Cardiac muscle cell (in vitro differentiated cells and primary cell): ENCODE measurements around the gene CACNA2D3. TPM values are rescaled to one million over a fixed set of nuclear protein-coding genes. Genes with fewer than 3 reads are reported as not detected.
A peak's percentile ranks its signal among the peaks of the same experiment; 100 is the strongest.

Experiments
- DNase-seq, 2 donors: peaks; one replicate each; pipeline versions ENCODE4 v3.0.0 to v3.0.0-alpha.2; 2010 to 2017; ENCODE audit warnings: low read depth in 1 of 2, low spot score in 1 of 2
- H3K27ac ChIP-seq: fragments of 200-600 bp; sonication (generic); 2 replicates; pipeline ENCODE4 v1.5.1; 2016
- H3K27me3 ChIP-seq: fragments of 200-600 bp; sonication (generic); 2 replicates; pipeline ENCODE4 v1.6.0; 2016; ENCODE audit warnings: control low read depth
- H3K36me3 ChIP-seq: fragments of 200-600 bp; sonication (generic); 2 replicates; pipeline ENCODE4 v1.5.1; 2016; ENCODE audit warnings: control low read depth
- H3K4me1 ChIP-seq: fragments of 200-600 bp; sonication (generic); 2 replicates; pipeline ENCODE4 v1.8.1; 2017; ENCODE audit warnings: low read depth, mild to moderate bottlenecking, mixed run types
- H3K4me3 ChIP-seq: fragments of 200-600 bp; sonication (generic); 2 replicates; pipeline ENCODE4 v1.5.1; 2016; ENCODE audit warnings: mild to moderate bottlenecking
- H3K9me3 ChIP-seq: fragments of 200-600 bp; sonication (generic); 2 replicates; pipeline ENCODE4 v1.5.1; 2017; ENCODE audit warnings: low read depth, mild to moderate bottlenecking, control low read depth
- polyA plus RNA-seq: library from polyadenylated mRNA; unstranded; fragments of >200 nt; fragmentation: Nextera tagmentation; extraction: Ambion mirVana; gene quantifications from 2 replicates; pipeline ENCODE4 v1.2.1, GENCODE V29; 2016
- total RNA-seq: library from RNA; depleted of rRNA; stranded (reverse); fragments of >200 nt; gene quantifications from 2 replicates; pipeline ENCODE4 v1.2.3, GENCODE V29; 2016
- TF ChIP-seq, protein P1 (sequence below): IDR thresholded peaks from 2 replicates; pipeline ENCODE4 v1.5.1; 2012; ENCODE audit warnings: low read depth, mild to moderate bottlenecking, low read length

The CACNA2D3 gene
- total and polyA plus RNA-seq, 2 experiments from 2014 or later: 0.45 to 0.59 TPM

DNA sequence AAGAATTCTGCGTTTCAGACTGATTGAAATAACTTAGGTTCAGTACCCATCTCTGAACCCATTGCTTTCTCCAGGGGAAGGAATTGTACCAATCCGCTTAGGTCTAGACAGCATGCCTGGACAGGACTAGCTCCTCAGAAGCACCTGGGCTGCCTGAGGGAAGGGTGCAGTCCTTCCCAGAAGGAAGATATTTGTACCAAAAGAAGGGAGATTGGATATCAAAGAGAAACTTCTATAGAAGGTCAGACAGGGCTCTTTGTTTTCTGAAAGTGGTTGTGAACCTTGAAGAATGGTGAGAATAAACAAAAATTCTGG is 939.3 kb downstream of the CACNA2D3 start:
- Histone ChIP-seq H3K4me3 (no peak overlapping the region), H3K9me3 (no peaks in the 10 kb centered on the region), H3K27me3 (no peaks in the 10 kb centered on the region), H3K4me1 (no peaks in the 10 kb centered on the region), H3K27ac (no peak overlapping the region), H3K36me3 (no peaks in the 10 kb centered on the region)
- TF ChIP-seq, protein P1, sequence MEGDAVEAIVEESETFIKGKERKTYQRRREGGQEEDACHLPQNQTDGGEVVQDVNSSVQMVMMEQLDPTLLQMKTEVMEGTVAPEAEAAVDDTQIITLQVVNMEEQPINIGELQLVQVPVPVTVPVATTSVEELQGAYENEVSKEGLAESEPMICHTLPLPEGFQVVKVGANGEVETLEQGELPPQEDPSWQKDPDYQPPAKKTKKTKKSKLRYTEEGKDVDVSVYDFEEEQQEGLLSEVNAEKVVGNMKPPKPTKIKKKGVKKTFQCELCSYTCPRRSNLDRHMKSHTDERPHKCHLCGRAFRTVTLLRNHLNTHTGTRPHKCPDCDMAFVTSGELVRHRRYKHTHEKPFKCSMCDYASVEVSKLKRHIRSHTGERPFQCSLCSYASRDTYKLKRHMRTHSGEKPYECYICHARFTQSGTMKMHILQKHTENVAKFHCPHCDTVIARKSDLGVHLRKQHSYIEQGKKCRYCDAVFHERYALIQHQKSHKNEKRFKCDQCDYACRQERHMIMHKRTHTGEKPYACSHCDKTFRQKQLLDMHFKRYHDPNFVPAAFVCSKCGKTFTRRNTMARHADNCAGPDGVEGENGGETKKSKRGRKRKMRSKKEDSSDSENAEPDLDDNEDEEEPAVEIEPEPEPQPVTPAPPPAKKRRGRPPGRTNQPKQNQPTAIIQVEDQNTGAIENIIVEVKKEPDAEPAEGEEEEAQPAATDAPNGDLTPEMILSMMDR: no peak
- no peak for DNase-seq

DNA sequence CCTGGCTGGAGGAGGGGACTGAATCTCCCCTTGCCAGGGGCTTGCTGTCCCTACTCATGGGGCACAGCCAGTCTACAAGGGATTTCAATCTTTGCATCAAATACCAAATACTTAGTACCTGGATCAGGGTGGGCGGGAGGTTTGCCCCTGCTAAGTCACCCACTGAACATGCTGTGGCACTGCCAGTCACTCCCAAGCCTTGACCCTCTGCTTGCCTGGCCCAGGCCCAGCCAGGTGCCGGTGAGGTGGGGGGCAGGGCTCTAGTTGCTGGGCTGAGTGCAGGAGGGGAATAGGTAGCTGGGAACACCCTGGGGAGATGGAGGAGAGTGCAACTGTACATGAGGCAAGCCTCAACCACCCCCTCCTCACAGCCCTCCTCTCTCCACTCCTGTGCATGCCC is 941.8 kb downstream of the CACNA2D3 start:
- no peak overlapping the region for H3K4me3 ChIP-seq
- no peaks in the 10 kb centered on the region for H3K9me3 ChIP-seq
- no peaks in the 10 kb centered on the region for H3K27me3 ChIP-seq
- H3K27ac ChIP-seq: no peak overlapping the region
- TF ChIP-seq, protein P1: no peak
- DNase-seq: no peak
- H3K36me3 ChIP-seq: no peaks in the 10 kb centered on the region
- no peaks in the 10 kb centered on the region for H3K4me1 ChIP-seq

DNA sequence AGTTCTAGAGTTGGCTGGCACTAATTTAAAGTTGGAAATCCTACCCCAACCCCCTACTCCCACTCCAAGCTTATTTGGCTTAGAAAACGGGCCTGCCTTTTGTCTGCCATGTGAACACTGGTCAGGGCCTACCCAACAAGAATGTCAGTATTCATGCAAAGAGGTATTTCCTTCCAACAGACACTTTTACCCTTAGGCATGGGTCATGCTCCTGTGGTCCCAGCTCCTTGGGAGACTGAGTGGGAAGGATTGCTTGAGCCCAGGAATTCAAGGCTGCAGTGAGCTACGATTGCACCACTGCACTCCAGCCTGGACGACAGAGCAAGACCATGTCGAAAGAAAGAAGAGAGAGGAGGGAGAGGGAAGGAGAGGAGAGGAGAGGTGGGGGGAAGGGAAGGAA is 943.0 kb downstream of the CACNA2D3 start:
- no peak overlapping the region for H3K27ac ChIP-seq
- no peaks in the 10 kb centered on the region for H3K9me3 ChIP-seq
- TF ChIP-seq, protein P1: no peak
- H3K4me1 ChIP-seq: no peaks in the 10 kb centered on the region
- no peaks in the 10 kb centered on the region for H3K27me3 ChIP-seq
- DNase-seq: no peak
- H3K4me3 ChIP-seq: no peak overlapping the region
- H3K36me3 ChIP-seq: no peaks in the 10 kb centered on the region

DNA sequence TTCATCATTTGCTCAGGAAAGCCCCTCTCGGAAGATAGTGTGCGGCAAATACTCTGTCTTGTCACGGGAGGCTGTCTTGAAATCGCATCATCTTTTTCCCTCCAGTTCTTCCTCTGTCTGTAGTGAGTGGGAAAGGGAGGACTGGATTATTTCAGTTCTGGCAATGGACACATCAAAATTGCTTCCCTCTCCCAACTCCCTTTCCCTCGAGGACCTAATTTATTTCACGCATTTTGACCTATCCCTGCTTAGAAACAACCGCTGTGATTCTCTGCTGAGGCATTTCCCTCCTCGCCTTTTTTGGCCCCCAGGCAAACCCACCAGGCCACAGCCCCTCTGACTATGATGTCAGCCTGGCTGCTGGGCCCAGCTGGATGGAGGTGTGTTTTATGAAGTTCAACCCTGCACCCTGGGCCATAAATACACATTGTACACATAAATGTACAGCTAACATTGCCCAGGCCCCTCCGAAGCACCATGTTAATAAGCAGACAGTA is 944.2 kb downstream of the CACNA2D3 start:
- Histone ChIP-seq H3K4me3 (no peak overlapping the region), H3K4me1 (no peaks in the 10 kb centered on the region), H3K27ac (no peak overlapping the region), H3K36me3 (no peaks in the 10 kb centered on the region), H3K27me3 (no peaks in the 10 kb centered on the region), H3K9me3 (no peaks in the 10 kb centered on the region)
- TF ChIP-seq, protein P1: no peak
- DNase-seq: peak in 1 of 2 donors; percentile 21

DNA sequence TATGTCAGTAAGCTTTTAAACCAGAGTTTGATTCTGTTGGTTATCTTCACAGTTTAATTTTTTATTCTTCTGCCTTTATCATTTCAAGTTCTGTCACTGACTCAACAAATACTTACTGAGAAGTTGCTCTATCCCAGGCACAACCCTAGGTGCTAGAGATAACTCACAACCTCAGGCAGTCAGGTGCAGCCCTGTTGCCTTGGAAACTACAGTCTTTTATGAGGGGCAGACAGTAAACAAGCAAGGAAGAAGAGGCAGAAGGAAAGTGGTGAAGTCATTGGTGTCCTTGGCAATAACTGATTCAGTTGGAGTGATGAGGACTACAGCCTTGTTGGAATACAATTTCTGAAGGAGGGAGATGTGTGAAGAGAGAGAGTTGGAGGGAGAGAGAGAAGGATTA is 947.6 kb downstream of the CACNA2D3 start:
- no peaks in the 10 kb centered on the region for H3K36me3 ChIP-seq
- H3K4me3 ChIP-seq: no peak overlapping the region
- H3K27ac ChIP-seq: no peak overlapping the region
- no peak for DNase-seq
- H3K9me3 ChIP-seq: no peaks in the 10 kb centered on the region
- H3K27me3 ChIP-seq: peaks cover 2% of the 10 kb centered on the region
- H3K4me1 ChIP-seq: no peaks in the 10 kb centered on the region
- TF ChIP-seq, protein P1: no peak

DNA sequence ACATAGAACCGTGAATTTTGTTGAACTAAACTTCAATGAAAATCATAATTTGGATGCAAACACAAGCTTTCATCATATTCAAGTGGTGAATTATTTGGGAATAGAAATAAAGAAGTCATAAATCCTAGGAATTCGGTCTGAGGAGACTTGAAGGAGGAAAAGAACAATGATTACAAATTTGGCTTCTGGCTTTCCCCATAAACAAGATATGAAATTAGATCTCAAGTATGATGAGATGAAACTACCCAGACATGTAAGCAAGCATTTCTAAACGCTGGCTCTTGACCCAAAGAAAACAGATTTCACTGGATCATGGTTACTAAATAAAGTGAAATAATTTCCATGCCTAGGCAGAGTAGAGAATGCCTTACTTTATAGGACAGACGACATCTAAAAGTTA is 952.4 kb downstream of the CACNA2D3 start:
- TF ChIP-seq, protein P1: no peak
- Histone ChIP-seq H3K36me3 (no peaks in the 10 kb centered on the region), H3K27me3 (peaks cover 2% of the 10 kb centered on the region), H3K27ac (no peak overlapping the region), H3K4me1 (no peaks in the 10 kb centered on the region), H3K9me3 (no peaks in the 10 kb centered on the region), H3K4me3 (no peak overlapping the region)
- no peak for DNase-seq
